ENCODE results near the gene ALLC. TPM values are rescaled to one million over a fixed set of nuclear protein-coding genes. Genes with fewer than 3 reads are reported as not detected.

ALLC gene
- total and polyA plus RNA-seq, 9 of the 15 experiments (the other 6 are each of a cell fraction or from before 2014, with no cell fraction given), result not detected

DNA sequence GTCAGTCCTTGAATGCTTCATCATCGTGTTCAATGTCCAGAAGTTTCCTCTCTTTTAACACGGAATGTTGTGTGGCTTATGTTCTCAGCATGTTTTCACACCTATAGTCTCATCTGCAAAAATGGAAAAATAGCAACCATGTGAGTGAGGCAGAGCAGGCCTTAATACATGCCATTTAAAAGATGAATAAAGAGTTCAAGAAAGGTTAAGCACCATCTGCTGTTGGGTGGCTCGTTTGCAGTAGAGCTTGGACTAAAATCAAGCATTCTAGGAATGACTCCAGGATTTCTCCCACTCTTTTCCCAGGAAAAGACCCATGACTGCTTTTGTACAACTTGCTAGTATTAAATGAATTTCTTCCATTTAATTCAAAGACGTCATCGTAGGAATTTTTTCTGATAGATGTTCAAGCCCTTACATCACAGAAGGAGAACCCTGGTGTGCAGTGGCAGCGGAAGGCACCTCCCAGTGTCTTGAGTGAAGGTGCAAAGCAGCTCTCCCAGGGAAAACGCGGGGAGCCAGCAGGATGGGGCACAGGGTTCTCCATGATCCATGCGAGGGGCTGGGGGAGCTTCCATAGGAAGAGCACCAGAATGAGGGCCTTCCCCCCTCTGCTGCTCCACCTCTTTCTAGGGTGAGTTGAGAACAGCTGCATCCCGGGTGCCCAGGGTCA lies 55.0 kb downstream of the ALLC start (continued):
- TF ChIP-seq ZNF586 (CRISPR knock-in tag; conservative IDR thresholded peaks at IDR 0.05) (no peak), SMARCA4 (IDR thresholded peaks at IDR 0.05) (no peak), ZNF589 (CRISPR knock-in tag; IDR thresholded peaks at IDR 0.05; ENCODE audit: low read depth) (no peak), HMG20B (CRISPR knock-in tag; IDR thresholded peaks at IDR 0.05) (no peak), RBM17 (IDR thresholded peaks at IDR 0.05; ENCODE audit: borderline replicate concordance, low read depth, low read length) (no peak)
- TF ChIP-seq, protein P1, sequence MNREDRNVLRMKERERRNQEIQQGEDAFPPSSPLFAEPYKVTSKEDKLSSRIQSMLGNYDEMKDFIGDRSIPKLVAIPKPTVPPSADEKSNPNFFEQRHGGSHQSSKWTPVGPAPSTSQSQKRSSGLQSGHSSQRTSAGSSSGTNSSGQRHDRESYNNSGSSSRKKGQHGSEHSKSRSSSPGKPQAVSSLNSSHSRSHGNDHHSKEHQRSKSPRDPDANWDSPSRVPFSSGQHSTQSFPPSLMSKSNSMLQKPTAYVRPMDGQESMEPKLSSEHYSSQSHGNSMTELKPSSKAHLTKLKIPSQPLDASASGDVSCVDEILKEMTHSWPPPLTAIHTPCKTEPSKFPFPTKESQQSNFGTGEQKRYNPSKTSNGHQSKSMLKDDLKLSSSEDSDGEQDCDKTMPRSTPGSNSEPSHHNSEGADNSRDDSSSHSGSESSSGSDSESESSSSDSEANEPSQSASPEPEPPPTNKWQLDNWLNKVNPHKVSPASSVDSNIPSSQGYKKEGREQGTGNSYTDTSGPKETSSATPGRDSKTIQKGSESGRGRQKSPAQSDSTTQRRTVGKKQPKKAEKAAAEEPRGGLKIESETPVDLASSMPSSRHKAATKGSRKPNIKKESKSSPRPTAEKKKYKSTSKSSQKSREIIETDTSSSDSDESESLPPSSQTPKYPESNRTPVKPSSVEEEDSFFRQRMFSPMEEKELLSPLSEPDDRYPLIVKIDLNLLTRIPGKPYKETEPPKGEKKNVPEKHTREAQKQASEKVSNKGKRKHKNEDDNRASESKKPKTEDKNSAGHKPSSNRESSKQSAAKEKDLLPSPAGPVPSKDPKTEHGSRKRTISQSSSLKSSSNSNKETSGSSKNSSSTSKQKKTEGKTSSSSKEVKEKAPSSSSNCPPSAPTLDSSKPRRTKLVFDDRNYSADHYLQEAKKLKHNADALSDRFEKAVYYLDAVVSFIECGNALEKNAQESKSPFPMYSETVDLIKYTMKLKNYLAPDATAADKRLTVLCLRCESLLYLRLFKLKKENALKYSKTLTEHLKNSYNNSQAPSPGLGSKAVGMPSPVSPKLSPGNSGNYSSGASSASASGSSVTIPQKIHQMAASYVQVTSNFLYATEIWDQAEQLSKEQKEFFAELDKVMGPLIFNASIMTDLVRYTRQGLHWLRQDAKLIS (CRISPR knock-in tag; IDR thresholded peaks at IDR 0.05), result no peak

DNA sequence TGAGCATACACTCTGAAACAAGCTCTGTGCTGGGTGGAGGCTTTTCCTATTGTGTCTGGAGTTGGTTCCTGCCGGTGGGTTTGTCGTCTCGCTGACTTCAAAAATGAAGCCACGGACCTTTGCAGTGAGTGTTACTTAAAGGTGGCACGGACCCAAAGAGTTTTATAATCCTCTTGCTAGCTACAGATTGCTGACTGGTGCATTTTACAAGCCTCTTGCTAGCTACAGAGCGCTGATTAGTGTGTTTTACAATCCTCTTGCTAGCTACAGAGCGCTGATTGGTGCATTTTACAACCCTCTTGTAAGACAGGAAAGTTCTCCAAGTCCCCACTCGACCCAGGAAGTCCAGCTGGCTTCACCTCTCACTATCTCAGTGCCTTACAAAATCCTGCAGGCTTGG lies 60.7 kb downstream of the ALLC start:
- H3K9me3 ChIP-seq (replicated peaks; ENCODE audit: control insufficient read depth, insufficient read depth, low read depth, low read length), result no peaks in the 10 kb centered on the region
- DNase-seq (ENCODE audit: extremely low read depth in 1 of 4, low spot score in 3 of 4) (no peak), FAIRE-seq (no peak), ATAC-seq (no peak)
- ChIA-PET POLR2A (no interaction called here), CTCF (ENCODE audit: low intra/inter-chr PET ratio) (no interaction called here)
- 0% methylated on average over 8 of the region's 8 CpGs for WGBS (ENCODE audit: insufficient coverage, low coverage, missing lambda C conversion rate)
- no peaks in the 10 kb centered on the region for H3K9me1 ChIP-seq (ENCODE audit: control insufficient read depth, insufficient read depth, low read length)
- H3K9ac ChIP-seq (ENCODE audit: insufficient read depth in 1 of 2, low read depth in 2 of 2, low read length in 2 of 2), result no peak overlapping the region
- intact Hi-C loops (cut with micrococcal nuclease), result no loop called here
- no peak overlapping the region for H3K4me3 ChIP-seq
- H3K4me2 ChIP-seq (ENCODE audit: insufficient read depth, low read length), result no peak overlapping the region
- no peak overlapping the region for H2AFZ ChIP-seq (ENCODE audit: low read depth, low read length)
- BruUV-seq (replicated peaks), result no TSS peak
- peaks cover 0 to 5% of the 10 kb centered on the region in 2 experiments; a peak in 1 of 5 replicates for H3K27me3 ChIP-seq (ENCODE audit: control insufficient read depth in 2 of 2, insufficient read depth in 2 of 2, low read length in 2 of 2)
- in situ Hi-C loops (cut with MboI), result no loop called here
- H3K4me1 ChIP-seq (replicated peaks in 1 of 2; ENCODE audit: control insufficient read depth in 2 of 2, insufficient read depth in 2 of 2, low read length in 2 of 2), result no peaks in the 10 kb centered on the region
- no peaks in the 10 kb centered on the region for H4K20me1 ChIP-seq (replicated peaks; ENCODE audit: control insufficient read depth, insufficient read depth, low read length)
- no peaks in the 10 kb centered on the region for H3K36me3 ChIP-seq (ENCODE audit: control insufficient read depth, insufficient read depth, low read length)
- H3K79me2 ChIP-seq (ENCODE audit: control insufficient read depth, insufficient read depth, low read length), result no peaks in the 10 kb centered on the region
- H3K27ac ChIP-seq (ENCODE audit: extremely low read depth, low read depth, low read length), result no peak overlapping the region
- TF ChIP-seq ILF3 (IDR thresholded peaks at IDR 0.05; ENCODE audit: borderline replicate concordance) (no peak), ZNF316 (IDR thresholded peaks at IDR 0.05) (peak; percentile 42), MAFF (IDR thresholded peaks at IDR 0.05; ENCODE audit: low read length) (0 out of 2 replicates have a peak, but pooled peaks have one; percentile 17)
- TF ChIP-seq, protein P2, sequence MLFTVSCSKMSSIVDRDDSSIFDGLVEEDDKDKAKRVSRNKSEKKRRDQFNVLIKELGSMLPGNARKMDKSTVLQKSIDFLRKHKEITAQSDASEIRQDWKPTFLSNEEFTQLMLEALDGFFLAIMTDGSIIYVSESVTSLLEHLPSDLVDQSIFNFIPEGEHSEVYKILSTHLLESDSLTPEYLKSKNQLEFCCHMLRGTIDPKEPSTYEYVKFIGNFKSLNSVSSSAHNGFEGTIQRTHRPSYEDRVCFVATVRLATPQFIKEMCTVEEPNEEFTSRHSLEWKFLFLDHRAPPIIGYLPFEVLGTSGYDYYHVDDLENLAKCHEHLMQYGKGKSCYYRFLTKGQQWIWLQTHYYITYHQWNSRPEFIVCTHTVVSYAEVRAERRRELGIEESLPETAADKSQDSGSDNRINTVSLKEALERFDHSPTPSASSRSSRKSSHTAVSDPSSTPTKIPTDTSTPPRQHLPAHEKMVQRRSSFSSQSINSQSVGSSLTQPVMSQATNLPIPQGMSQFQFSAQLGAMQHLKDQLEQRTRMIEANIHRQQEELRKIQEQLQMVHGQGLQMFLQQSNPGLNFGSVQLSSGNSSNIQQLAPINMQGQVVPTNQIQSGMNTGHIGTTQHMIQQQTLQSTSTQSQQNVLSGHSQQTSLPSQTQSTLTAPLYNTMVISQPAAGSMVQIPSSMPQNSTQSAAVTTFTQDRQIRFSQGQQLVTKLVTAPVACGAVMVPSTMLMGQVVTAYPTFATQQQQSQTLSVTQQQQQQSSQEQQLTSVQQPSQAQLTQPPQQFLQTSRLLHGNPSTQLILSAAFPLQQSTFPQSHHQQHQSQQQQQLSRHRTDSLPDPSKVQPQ (CRISPR knock-in tag; IDR thresholded peaks at IDR 0.05; ENCODE audit: borderline replicate concordance), result no peak

All from K562 (cell line).